GM19395 (cell line): ENCODE data around the gene DUSP28.
"Not testable (repeated sequence)": the region's sequence is repeated elsewhere in the genome, so short reads cannot be mapped to it uniquely, and the experiment has no call there.

Experiments used
- ATAC-seq: cut with Tn5 transposase; IDR thresholded peaks from one replicate; pipeline ENCODE4 v1.9.1; 2021; ENCODE audit warnings: mild to moderate bottlenecking, moderate library complexity; ENCODE audit not compliant: unreplicated experiment

Gene DUSP28

DNA sequence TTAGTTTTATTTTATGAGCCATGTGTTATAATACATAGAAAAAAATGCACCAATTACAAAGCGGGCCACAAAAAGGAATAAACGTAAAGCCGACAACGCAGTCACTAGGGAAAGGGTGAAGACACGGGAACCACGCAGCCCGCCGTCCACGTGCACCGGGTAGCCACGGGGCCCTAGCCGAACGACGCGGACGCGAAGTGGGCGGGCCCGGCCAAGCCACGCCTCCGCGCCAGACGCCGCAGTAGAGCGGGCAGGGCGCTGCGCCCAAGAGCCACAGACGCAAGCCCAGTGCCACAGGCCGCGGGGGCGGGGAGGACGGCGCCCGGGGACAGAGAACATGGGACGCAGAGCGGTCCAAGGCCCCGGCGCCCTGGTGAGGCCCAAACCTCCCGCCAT, at the start of gene DUSP28:
Gene DUSP28 (plus strand): TSS at position 274 of the 396 bp plus-strand sequence. CDS start 328 bp downstream, outside the sequence.
- peak; percentile 50 for ATAC-seq

DNA sequence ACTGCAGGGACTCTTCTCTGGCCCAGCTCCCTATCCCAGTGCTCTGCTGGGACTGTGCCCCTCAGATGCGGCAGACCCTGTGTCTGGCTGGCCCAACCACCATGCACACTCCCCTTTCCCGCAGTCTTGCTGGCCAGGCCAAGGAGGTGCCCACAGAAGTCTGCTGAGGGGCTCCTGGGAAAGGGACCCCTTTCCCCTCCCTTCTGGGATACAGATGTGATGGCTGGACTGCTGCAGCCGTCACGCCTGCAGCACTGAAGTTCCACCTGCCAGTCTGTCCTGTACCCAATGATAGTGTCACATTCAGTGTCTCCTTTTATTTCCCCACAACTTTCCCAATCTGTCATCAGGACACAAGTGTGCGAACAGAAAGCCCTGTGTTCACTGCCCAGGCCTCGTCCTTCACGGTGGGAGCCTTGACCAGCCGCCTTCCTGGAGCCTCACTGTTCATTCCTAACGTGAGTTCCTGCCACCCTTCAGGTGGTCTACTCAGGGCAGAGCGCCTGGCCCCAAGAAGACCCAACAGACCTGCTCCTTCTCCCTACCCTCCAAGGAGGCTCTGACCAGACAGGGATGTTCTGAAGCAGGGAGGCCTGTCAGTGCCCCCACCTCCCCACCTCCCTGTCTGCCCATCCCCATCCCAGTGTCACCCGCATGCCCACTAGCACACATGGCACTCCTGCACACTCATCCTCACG, 49.5 kb upstream of the DUSP28 start:
- ATAC-seq, result no peak

DNA sequence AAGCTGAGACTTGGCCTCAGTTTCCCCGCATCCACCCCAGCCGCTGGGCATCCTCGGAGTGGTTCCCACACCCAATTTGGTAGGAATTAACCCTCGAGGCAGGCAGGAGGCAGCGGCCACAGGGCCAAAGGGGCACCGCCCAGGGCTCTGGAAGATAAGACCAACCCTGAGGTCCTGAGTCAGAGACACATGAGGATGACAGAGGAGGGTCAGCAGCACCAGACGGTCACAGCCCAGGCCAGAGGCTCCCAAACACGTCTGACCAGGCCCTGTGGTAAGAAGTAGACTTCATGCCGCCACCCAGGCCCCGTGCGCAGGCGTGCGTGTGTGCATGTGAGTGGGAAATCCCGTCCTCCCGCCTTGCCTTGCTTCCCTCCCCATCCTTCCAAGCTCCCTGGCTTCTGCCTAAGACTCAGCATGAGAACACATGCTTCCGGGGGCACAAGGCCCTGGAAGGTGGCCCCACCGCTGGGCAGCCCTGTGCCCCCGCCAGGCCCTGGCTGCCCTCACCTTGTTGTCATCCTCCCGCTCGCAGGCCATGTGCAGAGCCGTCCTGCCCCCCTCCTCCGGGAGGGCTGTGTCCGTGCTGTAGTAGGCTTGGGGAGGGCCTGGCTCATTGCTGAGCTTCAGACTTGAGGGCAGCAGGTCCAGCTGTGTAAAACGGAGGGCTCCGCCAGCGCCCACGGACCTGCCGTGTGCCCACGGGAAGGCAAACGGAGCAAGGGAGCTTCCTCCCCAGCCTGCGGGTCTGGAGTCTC, 48.6 kb upstream of the DUSP28 start:
- no peak for ATAC-seq

DNA sequence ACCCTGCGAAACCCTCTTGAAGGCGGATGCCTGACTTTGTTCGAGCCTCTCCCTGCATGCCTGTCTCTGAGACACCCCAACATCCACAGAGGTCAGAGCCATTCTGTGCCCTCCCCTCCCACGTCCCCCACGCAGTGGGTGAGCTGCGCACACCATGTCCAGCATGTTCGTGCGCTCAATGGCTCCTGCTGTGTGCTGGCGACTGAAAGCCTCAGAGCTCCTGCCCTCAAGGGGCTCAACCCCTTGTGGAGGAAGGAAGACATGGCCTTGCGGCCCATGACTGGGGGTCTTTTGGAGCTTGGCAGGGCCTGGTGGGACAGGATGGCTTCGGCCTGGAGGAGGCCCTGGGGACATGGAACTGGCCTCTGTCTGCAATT, 48.1 kb upstream of the DUSP28 start:
- ATAC-seq, result no peak

GRCh38 chr2:240512666-240513535, 47.3 kb upstream of the DUSP28 start:
- ATAC-seq, result no peak

DNA sequence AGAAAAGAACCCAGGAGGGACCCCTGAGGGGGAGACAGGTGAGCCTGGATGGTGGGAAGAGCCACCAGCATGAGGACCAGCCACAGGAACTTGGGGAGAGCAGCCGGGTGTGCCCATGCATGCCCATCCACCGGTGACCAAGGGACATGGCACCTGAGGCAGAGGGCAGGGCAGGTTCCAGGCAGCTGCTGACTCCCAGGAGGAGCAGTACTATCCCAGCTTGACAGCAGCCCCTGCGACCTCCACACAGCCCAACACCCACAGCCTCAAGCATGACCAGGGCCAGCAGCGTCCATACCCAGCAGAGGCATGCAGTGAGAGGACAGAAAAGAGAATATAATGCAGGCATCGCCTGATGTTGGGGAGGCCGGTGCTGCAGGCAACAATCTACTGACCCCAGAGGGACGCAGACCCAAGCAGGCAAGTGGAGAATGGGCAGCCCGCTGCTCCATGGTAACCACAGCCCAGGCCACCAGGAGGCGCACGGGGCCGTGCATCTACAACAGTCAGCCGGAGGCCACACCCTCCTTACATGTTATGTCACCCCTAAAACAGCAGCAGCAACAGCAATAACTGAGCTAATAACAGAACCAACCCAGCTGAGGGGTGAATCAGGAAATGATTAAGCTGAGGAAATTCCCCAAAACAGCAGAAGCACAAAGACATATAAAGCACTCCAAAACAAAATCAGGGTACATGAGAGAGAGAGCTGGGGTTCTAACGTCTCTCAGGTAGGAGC, 46.4 kb upstream of the DUSP28 start:
- peak; percentile 97 for ATAC-seq

DNA sequence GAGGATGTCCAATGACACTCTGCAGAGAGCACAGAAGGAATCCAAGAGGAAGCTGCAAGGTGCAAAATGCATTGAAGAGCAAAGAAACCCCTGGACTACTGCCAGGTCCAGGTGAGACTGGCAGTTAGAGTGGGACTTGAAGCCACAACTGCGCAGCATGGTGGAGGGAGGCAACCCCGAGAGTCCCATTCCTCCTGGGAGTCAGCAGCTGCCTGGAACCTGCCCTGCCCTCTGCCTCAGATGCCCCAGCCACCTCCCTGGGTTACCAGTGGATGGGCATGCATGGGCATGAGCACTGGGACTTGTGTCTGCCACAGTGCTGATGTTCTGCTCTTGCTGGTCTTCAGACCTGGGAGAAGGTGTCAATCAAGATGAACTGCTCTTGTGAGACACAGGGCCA, 45.5 kb upstream of the DUSP28 start:
- ATAC-seq, result no peak

- ATAC-seq, result no peak
Measured at GRCh38 chr2:240517342-240517741, 42.8 kb upstream of the DUSP28 start.

GRCh38 chr2:240518981-240519380, 41.2 kb upstream of the DUSP28 start:
- ATAC-seq, result no peak

DNA sequence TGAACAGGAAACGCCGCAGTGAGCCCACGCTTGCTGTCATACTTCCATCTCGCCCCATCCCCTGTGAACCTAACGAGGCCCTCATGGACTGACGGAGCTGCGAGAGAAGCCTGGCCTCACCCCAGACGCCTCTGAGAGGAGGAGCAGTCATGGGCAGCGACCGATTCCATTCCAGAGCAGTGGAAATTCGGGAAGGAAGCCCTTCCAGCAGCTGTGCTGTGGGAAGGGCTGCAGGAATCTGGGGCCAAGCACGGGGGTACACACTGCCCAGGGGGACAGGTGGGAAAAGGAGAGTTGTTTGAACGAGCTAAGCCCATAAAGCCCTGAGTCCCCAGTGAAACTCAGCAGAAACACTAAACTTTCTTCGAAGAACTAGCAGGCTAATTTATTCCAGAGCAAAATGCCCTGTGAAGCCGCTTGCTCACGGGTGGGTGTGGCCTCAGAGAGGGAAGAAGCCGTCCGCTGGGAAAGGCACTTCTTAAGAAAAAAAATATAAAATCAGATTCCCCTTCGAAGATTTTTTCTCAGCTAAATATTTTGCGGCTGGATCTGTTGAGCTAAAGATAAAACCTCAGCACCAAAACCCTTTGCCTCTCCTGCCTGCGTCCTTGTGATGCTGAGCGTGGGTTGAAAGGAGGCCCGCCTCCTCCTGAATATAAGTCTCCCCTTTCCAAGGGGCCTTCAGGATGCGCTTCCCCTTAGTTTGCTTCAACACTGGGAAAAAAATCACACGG, 40.6 kb upstream of the DUSP28 start:
- ATAC-seq, result no peak

DNA sequence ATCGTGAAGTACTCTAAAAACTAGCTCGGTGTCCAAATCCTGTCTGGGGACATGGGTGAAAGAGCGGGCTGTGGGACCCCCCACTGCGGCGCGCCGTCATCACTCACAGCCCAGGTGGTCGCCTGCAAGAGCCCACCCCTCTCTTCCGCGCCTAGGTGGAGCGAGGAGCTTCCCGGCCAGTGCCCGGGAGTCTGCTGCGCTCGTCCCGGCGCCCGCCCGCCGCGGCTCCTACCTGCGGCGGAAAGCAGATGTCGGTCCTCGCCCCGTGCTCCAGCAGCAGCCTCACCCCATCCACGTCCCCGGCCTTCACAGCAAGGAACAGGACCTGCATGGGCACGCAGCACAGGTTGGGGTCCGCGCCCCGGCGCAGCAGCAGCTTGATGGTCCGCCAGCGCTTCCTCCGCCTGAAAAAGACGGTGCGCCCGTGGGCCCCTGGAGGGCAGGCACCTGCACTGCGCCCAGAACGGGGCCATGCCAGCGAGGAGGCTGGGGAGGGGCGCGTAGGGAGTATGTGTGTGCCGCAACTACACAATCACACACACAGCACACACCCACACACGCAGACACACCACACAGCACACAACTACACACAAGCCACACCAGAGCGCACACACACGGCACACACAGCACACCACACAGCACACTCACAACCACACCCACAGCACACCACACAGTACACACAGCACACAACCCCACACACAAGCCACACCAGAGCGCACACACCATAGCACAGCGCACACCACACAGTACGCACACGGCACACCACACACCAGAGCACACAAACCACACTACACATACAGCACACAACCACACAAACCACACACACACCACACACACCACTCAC, 39.8 kb upstream of the DUSP28 start:
- no peak for ATAC-seq

GRCh38 chr2:240520974-240521350, 39.2 kb upstream of the DUSP28 start:
- no peak for ATAC-seq

DNA sequence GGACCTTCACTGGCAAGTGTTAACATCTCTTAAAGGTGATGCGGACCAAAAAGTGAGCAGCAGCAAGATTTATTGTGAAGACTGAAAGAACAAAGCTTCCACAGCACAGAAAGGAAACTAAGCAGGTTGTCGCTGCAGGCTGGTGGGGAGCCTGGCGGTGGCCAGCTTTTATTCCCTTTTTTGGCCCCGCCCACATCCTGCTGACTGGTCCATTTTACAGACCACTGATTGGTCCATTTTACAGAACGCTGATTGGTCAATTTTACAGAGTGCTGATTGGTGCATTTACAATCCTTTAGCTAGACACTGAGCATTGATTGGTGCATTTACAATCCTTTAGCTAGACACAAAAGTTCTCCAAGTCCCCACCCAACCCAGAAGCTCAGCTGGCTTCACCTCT, 38.3 kb upstream of the DUSP28 start:
- not testable (repeated sequence) for ATAC-seq

- no peak for ATAC-seq
Measured at GRCh38 chr2:240522406-240522805, 37.8 kb upstream of the DUSP28 start.

- no peak for ATAC-seq
Measured at GRCh38 chr2:240523451-240524281, 36.5 kb upstream of the DUSP28 start.

GRCh38 chr2:240524963-240525718, 35.0 kb upstream of the DUSP28 start:
- no peak for ATAC-seq

GRCh38 chr2:240525802-240526201, 34.4 kb upstream of the DUSP28 start:
- ATAC-seq, result no peak

DNA sequence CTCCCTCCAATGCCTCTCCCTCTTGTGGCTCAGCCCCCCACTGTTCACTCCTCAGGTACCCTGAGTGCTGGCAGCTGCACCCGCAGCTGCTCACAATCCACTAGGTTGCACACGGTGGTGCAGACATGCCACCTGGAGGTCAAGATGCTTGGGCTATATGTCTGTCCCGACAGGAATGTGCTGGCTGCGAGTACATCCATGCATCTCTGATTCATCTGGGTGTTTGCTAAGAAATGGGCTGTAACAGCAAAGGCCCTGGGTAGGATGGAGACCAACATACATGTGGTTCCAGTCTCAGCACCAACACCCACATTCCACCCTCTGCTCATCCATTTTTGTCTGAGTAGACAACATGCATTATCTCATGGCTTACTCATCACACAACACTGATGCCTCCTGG, 33.6 kb upstream of the DUSP28 start:
- no peak for ATAC-seq
